ENCODE measurements around the gene FOXK2.

GRCh38 chr17:82534401-82534812 lies 14.9 kb downstream of the FOXK2 start:
- TF ChIP-seq POLR2A (IDR thresholded peaks at IDR 0.05): no peak
- TF ChIP-seq, protein P1, sequence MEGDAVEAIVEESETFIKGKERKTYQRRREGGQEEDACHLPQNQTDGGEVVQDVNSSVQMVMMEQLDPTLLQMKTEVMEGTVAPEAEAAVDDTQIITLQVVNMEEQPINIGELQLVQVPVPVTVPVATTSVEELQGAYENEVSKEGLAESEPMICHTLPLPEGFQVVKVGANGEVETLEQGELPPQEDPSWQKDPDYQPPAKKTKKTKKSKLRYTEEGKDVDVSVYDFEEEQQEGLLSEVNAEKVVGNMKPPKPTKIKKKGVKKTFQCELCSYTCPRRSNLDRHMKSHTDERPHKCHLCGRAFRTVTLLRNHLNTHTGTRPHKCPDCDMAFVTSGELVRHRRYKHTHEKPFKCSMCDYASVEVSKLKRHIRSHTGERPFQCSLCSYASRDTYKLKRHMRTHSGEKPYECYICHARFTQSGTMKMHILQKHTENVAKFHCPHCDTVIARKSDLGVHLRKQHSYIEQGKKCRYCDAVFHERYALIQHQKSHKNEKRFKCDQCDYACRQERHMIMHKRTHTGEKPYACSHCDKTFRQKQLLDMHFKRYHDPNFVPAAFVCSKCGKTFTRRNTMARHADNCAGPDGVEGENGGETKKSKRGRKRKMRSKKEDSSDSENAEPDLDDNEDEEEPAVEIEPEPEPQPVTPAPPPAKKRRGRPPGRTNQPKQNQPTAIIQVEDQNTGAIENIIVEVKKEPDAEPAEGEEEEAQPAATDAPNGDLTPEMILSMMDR (IDR thresholded peaks at IDR 0.05 in 4 of 5, conservative IDR thresholded peaks at IDR 0.05 in 1 of 5): no peak

Data from gastrocnemius medialis (tissue), 4 donors.